ENCODE measurements around the gene INSYN2B.

Gene INSYN2B

DNA sequence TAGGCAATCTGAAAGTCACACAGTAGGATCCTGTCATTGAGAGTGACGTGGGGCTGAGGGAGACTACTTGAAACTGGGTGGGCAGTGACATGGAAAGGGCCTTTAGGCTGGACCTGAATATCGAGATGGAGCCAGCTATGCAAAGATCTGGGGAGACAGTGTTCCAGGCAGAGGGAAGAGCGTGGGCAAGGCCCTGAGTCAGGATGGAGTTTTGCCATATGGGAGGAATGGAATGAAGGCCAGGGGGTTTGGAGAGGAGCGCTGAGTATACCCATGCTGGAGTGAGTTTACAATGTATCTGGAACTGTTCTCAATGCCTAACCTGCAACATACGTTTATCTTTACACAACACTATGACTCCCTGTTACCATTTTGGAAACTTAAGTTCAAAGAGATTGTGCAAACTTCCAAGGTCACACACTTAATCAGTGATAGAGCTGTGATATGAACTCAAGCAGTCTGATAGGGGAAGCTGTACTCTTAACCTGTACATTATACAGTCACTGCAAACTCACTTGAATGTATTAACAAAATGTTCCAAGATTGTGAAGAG is 33.5 kb downstream of the INSYN2B start:
- no peaks in the 10 kb centered on the region for H3K79me2 ChIP-seq (ENCODE audit: insufficient read depth, low read length)
- no peak overlapping the region for H3K9ac ChIP-seq (ENCODE audit: low read length)
- no peak overlapping the region for H2AFZ ChIP-seq (ENCODE audit: low read depth, low read length, severe bottlenecking)
- H3K4me3 ChIP-seq (ENCODE audit: insufficient read depth, low read length, poor library complexity, severe bottlenecking), result no peak overlapping the region
- H3K36me3 ChIP-seq (ENCODE audit: low read length), result no peaks in the 10 kb centered on the region
- H3K9me2 ChIP-seq (replicated peaks; ENCODE audit: insufficient read depth, low read length), result no peaks in the 10 kb centered on the region
- no peaks in the 10 kb centered on the region for H3K27me3 ChIP-seq (ENCODE audit: low read length)
- H3K4me2 ChIP-seq (ENCODE audit: low read depth, low read length, poor library complexity, severe bottlenecking), result no peak overlapping the region
- no peak overlapping the region for H3K27ac ChIP-seq (ENCODE audit: low read depth, low read length)
- no peaks in the 10 kb centered on the region for H3K9me3 ChIP-seq (ENCODE audit: insufficient read depth, low read length)
- no peaks in the 10 kb centered on the region for H4K20me1 ChIP-seq (ENCODE audit: low read depth, low read length)
- no peak for TF ChIP-seq EZH2phosphoT487 (conservative IDR thresholded peaks at IDR 0.05; ENCODE audit: low read length)
- TF ChIP-seq, protein P1, sequence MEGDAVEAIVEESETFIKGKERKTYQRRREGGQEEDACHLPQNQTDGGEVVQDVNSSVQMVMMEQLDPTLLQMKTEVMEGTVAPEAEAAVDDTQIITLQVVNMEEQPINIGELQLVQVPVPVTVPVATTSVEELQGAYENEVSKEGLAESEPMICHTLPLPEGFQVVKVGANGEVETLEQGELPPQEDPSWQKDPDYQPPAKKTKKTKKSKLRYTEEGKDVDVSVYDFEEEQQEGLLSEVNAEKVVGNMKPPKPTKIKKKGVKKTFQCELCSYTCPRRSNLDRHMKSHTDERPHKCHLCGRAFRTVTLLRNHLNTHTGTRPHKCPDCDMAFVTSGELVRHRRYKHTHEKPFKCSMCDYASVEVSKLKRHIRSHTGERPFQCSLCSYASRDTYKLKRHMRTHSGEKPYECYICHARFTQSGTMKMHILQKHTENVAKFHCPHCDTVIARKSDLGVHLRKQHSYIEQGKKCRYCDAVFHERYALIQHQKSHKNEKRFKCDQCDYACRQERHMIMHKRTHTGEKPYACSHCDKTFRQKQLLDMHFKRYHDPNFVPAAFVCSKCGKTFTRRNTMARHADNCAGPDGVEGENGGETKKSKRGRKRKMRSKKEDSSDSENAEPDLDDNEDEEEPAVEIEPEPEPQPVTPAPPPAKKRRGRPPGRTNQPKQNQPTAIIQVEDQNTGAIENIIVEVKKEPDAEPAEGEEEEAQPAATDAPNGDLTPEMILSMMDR (IDR thresholded peaks at IDR 0.05; ENCODE audit: insufficient read depth, low read length, poor library complexity, severe bottlenecking), result no peak
- H3F3A ChIP-seq (ENCODE audit: insufficient read depth), result no peaks in the 10 kb centered on the region

DNA sequence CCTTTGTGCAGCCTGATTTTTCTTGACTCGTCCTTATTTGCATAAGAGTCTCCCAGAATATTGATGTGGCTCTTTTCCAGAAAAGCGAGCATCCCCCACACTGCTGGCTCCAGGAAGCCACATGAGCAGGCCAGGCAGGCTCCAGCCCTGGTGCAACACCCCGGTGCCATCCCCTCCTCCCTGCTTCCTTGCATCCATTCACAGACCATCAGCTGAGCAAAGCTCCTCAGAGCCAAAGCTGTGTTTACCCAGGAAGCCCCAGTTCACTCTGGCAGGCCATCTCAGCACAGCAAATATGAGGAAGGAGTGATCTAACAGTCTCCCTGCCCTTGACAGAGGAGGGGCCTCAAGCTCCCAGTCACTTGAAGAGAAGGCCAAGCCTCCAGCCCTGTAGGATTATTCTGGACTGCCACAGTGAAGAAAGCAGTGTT is 34.4 kb downstream of the INSYN2B start:
- no peaks in the 10 kb centered on the region for H4K20me1 ChIP-seq (ENCODE audit: low read depth, low read length)
- no peaks in the 10 kb centered on the region for H3F3A ChIP-seq (ENCODE audit: insufficient read depth)
- no peak overlapping the region for H3K27ac ChIP-seq (ENCODE audit: low read depth, low read length)
- TF ChIP-seq, protein P1 (IDR thresholded peaks at IDR 0.05; ENCODE audit: insufficient read depth, low read length, poor library complexity, severe bottlenecking), result no peak
- TF ChIP-seq EZH2phosphoT487 (conservative IDR thresholded peaks at IDR 0.05; ENCODE audit: low read length), result no peak
- H3K36me3 ChIP-seq (ENCODE audit: low read length), result no peaks in the 10 kb centered on the region
- H3K27me3 ChIP-seq (ENCODE audit: low read length), result no peaks in the 10 kb centered on the region
- H3K4me3 ChIP-seq (ENCODE audit: insufficient read depth, low read length, poor library complexity, severe bottlenecking), result no peak overlapping the region
- H3K9me3 ChIP-seq (ENCODE audit: insufficient read depth, low read length), result no peaks in the 10 kb centered on the region
- H3K9ac ChIP-seq (ENCODE audit: low read length), result no peak overlapping the region
- H2AFZ ChIP-seq (ENCODE audit: low read depth, low read length, severe bottlenecking), result no peak overlapping the region
- no peaks in the 10 kb centered on the region for H3K79me2 ChIP-seq (ENCODE audit: insufficient read depth, low read length)
- H3K4me2 ChIP-seq (ENCODE audit: low read depth, low read length, poor library complexity, severe bottlenecking), result no peak overlapping the region
- no peaks in the 10 kb centered on the region for H3K9me2 ChIP-seq (replicated peaks; ENCODE audit: insufficient read depth, low read length)

DNA sequence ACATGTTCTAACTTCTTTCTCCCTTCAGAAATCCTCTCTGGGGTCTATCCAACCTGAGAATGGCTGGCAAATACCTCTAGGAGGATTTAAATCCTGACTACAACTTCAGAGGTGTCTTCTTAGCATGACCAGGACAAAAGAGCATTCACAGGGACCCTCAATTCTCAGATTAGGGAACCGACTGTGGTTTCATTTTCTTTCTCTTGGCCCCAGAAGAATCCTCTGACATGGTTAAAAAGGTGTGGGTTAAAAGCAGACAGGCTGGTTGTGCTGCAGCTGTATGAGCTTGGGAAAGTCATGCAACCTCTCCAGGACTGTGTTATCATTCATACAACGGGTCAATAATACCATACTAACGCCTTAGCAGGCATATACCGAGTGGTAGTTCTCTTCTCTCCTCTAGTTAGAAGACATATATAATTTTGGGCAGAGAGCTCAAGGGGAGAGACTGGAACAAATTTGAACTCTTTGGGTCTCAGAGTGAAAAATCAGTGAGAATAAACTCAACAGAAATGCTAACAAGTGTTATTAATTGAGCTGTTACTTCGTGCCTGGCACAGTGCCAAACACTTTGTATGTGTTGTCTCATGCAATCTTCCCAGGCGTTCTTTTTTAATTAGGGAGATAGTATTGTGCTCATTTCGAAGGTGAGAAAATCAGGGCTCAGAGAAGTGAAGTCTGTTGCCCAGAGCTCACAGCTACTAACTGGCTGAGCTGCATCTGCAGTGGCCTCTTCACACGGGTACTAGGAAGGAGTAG is 35.2 kb downstream of the INSYN2B start:
- no peak overlapping the region for H3K4me2 ChIP-seq (ENCODE audit: low read depth, low read length, poor library complexity, severe bottlenecking)
- no peaks in the 10 kb centered on the region for H3K79me2 ChIP-seq (ENCODE audit: insufficient read depth, low read length)

More for the DNA sequence above, 35.2 kb downstream of the INSYN2B start:
- Histone ChIP-seq H3K9ac (ENCODE audit: low read length) (no peak overlapping the region), H3K36me3 (ENCODE audit: low read length) (no peaks in the 10 kb centered on the region), H4K20me1 (ENCODE audit: low read depth, low read length) (no peaks in the 10 kb centered on the region), H3K27ac (ENCODE audit: low read depth, low read length) (no peak overlapping the region), H3K4me3 (ENCODE audit: insufficient read depth, low read length, poor library complexity, severe bottlenecking) (no peak overlapping the region), H3F3A (ENCODE audit: insufficient read depth) (no peaks in the 10 kb centered on the region), H3K9me3 (ENCODE audit: insufficient read depth, low read length) (no peaks in the 10 kb centered on the region), H2AFZ (ENCODE audit: low read depth, low read length, severe bottlenecking) (no peak overlapping the region), H3K27me3 (ENCODE audit: low read length) (no peaks in the 10 kb centered on the region), H3K9me2 (replicated peaks; ENCODE audit: insufficient read depth, low read length) (no peaks in the 10 kb centered on the region)
- no peak for TF ChIP-seq EZH2phosphoT487 (conservative IDR thresholded peaks at IDR 0.05; ENCODE audit: low read length)
- TF ChIP-seq, protein P1 (IDR thresholded peaks at IDR 0.05; ENCODE audit: insufficient read depth, low read length, poor library complexity, severe bottlenecking), result no peak
